Lung microvascular endothelial cell (primary cell): Measurements from ENCODE around the gene DENND1B. TPM values are rescaled to one million over a fixed set of nuclear protein-coding genes. Genes with fewer than 3 reads are reported as not detected.
"Not testable (repeated sequence)": the region's sequence is repeated elsewhere in the genome, so short reads cannot be mapped to it uniquely, and the experiment has no call there.

Source experiments
- DNase-seq, 2 donors: peaks; one replicate each; pipeline versions ENCODE4 v3.0.0 to v3.0.0-alpha.2; 2010; ENCODE audit warnings: low read depth in 2 of 2
- total RNA-seq: library from RNA; depleted of rRNA; stranded (reverse); fragments of >200 nt; gene quantifications from 2 replicates; pipeline ENCODE4 v1.2.1, GENCODE V29; 2014

Gene DENND1B
- total RNA-seq, 1 donor from 2014 or later = 2.8 TPM

DNA sequence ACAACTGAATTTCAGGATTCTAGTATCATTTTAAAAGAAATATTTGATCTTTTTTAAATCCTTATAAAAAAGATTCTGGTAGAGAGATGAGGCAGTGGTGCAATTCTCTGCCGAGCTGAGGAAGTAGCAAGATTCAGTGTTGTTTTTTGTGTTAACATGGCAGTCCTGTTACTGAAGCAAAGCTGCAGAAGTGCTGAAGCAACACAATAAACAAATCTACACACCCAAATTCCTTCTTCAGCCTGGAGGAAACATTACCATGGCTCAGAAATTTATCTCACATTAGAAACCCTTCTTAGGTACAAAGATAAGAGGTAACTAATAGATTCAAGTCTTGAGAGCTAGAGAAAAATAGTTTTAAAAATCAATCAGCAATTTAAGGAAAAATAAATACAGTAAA is 216.0 kb downstream of the DENND1B start:
- no peak for DNase-seq

DNA sequence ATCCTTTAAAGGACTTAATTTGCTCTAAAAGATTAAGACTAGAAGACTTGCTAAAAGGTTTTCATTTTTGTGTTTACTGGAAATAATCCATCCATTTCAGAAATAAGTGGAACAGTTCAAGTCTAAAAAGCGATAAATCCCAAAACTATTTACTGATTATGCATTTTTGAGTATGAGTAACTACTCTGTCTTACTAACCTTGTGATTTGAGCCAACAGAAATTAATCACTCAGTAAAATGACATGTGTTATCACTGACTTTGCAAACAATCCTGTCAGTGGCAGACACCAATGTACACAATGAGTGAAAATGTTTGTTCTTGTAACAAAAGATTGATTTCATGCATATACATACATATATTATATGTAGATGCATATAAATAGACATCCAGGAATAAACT is 218.0 kb downstream of the DENND1B start:
- DNase-seq = peak in 1 of 2 donors; percentile 40

DNA sequence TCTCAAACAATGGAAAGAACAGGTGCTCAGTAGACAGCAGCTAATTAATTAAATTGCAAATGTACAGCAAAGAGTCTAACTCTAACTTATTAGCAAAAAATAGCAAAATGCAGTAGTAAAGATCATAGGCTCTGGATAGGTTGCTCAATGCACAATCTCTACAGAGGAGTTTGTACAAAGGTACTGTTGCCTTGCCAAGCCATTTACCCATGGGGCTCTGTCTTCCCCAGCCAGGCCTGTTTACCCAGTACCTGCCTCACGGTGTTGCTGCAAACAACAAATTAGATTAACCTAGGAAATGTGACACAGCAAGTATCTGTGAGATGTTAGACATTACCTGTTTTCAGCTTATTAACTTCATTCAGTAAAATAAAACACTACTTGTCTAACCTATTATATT is 222.0 kb downstream of the DENND1B start:
- no peak for DNase-seq

DNA sequence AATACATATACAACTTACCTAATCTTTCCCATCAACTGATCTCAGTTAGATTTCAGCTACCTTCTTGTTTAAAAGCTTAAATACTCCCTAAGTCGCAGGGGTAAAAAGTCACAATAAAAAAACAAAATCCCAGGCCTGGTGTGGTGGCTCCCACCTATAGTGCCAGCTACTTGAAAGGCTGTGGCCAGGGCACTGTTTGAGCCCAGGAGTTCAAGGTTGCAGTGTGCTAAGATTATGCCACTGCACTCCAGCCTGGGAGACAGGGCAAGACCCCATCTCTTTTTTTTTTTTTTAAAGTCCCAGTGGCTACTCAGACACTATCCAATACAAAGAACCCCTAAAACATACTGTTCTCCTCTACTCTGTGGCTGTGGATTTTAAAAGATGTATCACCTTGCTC is 228.3 kb downstream of the DENND1B start:
- DNase-seq = no peak

DNA sequence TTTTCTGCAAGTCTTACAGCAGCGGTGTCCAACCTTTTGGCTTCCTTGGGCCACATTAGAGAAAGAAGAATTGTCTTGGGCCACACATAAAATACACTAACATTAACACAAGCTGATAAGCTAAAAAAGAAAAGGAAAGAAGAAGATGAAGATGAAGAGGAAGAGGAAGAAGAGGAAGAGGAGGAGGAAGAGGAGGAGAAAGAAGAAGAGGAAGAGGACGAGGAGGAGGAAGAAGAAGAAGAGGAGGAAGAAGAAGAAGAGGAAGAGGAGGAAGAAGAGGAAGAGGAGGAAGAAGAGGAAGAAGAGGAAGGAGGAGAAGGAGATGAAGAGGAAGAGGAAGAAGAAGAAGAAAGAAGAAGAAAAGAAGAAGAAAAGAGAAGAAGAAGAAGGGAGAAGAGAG is 230.7 kb downstream of the DENND1B start:
- DNase-seq = no peak

DNA sequence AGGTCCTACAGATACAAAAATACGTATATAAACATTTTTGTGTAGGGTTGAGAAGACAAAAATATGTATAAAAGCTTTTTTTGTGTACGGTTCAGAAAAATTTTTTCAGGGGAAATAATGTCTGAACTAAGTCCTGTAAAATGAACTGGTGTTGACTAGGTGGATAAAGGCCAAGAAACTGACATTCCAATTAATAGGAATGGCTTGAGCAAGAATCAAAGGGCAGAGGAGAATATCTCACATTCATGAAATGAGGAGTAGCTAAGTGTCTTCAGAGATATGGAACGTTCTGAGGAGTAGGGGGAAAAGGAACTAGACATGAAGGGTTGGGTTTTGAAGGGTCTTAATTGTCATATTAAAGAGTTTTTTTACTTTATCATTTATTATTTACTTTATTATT is 231.2 kb downstream of the DENND1B start:
- no peak for DNase-seq

DNA sequence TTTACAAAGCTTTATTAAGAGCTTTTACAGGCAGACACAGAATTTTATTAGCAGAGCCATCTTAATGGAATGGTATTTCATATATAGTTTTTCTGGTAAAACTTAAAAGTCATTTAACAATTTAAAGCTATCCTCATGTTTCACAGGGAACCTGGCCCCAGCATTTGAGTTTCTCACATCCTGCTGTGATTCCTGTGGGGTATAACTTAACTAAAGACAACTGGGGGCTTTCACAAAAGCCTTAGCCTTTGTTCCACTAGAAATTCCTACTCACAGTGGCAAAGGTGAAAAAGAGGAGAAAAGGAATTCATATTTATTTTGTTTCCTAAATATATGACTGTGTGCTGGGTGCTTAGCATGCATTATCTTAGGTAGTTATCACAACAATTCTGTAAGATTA is 233.9 kb downstream of the DENND1B start:
- DNase-seq = no peak

DNA sequence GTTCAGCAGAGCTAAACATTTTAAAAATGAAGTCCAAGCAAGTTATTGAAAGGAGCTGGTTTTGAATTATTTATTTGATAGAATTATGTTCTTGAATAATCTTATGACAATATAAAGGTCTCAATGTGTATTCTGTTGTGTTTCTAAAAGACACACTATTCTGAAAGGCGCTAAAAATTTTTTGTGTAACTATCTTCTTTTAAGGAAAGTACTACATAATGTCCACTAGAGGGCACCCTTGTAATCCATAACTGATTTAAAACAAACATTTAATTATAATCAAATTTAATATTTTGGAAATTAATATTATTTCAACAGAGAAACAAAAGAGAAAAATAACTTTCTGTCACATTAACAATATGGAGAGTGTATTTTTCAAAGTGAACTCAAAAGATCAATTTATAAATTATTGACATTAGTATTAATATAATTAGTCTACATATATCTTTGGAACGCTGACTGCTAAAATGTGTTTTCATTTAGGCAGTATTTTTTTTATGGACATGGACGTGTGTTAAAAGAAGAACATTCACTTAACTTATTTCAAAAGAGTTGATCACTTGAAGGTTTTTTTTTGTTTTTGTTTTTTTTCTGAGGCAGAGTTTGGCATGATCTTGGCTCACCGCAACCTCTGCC is 248.4 kb downstream of the DENND1B start:
- DNase-seq = peak; percentile 48 to 57

DNA sequence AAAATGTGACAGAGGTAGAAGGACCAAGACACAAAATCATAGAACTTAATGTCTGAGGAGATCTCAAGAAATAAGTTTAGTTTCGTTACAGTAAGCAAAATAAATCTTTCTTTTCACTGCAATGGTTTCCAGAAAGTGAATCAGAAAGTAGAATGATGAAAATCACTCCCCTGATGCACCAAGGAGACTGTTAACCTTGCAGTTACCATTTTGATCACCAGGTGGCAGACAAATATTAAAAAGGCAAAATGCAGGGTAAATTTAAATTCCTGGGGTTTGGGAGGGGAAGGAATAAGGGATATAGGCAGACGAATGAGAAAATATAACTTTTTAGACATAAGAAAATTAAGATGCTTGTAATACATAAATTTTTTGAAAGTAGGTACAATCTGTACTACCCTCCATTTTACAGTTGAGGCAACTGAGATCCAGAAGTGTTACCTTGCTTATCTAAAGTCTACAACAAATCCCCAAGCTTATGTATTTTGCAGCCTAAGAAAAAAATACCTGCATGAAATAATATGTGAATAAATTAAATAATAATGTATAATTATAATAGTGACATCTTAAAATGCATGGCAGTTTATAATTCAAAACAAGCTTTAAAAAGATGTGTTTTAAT is 254.1 kb downstream of the DENND1B start:
- peak; percentile 36 to 41 for DNase-seq

DNA sequence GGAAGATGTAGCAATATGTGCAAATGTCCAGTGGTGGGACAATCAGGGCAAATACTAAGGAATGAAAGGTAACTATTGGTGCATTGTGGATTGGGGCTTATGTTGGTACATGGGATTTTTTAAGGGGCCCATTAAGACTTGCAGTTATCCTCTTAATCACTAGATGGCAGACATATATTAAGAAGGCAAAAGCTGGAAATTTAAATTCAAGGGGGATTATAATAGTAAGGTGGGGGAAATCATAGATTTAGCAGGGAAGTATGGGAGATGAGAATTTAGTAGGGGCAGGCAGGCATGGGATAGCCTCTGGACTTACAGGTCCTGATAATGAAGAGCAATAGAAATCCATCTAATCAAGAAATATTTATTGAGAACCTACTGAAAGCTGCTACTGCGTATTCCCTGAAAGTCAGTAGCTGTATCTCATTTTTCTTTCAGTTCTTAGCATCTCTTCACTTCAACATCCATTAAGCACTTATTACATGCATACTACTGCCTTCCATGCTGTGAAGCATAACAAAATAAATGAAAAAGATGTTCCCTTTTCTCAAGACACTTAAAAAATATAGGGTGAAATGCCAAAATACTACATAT is 255.4 kb downstream of the DENND1B start:
- DNase-seq = peak; percentile 17 to 19

DNA sequence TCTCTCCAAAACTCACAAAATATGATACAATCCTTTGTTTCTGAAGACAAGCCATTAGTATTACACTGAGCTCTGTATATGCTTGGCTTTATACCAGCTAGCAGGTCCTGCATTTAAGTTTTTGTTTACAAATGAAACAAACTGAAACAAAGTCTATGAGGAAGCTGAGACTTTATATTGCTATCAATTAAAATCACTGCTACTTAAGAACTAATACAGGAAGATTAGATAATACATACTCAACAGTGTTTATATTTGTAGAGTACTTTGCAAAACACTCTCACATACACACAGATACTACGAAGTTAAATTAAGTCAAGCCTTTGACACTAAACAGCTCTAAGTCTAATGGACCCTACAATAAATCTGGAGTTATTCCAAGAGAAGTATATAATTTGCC is 259.9 kb downstream of the DENND1B start:
- DNase-seq = no peak

DNA sequence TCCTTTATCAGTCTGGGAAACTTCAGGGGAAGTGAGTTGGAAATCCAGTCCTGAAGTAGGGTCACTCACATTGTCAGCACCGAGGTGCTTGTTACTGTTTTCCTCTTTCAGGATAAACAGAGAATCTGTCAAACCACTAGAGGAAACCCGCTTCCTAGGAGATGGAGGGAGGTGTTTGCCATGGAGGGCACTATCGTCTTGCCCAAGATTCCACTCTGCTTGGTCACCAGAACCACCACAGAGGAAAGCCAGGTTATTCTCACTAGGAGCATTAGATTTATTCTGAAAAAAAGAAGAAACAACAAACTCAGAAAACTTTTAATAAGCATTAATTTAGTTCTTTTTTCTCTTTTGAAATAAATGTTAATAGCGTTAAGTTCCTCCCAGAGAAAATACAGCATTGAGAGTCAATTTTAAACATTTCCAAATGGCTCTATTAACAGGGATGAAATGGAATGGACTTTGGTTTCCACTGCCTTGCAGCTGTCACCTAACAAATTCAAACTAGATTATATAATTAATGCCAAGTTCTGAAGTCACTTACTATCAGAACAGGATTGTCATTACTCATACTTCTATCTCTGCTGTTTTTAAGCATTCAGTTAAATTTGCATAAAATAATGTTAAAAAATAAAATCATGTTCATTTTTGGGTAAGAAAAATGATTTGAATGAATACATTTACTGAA is 264.4 kb downstream of the DENND1B start:
- no peak for DNase-seq

DNA sequence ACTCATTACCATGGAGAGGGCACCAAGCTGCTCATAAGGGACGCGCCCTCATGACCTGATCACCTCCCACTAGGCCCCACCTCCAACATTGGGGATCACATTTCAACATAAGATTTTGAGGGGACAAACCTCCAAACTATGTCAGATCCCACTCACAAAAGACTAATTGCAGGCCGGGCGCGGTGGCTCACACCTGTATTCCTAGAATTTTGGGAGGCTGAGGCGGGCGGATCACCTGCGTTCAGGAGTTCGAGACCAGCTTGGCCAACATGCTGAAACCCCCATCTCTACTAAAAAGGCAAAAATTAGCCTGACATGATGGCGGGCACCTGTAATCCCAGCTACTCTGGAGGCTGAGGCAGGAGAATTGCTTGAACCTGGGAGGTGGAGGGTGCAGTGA is 278.6 kb downstream of the DENND1B start:
- no peak for DNase-seq

DNA sequence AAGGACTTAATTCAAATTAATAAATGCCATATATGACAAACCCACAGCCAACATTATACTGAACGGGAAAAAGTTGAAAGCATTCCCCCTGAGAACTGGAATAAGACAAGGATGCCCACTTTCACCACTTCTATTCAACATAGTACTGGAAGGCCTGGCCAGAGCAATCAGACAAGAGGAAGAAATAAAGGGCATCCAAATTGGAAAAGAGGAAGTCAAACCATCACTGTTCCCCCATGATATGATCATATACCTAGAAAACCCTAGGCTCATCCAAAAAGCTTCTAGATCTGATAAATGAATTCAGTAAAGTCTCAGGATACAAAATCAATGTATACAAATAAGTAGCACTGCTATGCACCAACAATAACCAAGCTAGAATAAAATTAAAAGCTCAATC is 283.8 kb downstream of the DENND1B start:
- DNase-seq = not testable (repeated sequence)

DNA sequence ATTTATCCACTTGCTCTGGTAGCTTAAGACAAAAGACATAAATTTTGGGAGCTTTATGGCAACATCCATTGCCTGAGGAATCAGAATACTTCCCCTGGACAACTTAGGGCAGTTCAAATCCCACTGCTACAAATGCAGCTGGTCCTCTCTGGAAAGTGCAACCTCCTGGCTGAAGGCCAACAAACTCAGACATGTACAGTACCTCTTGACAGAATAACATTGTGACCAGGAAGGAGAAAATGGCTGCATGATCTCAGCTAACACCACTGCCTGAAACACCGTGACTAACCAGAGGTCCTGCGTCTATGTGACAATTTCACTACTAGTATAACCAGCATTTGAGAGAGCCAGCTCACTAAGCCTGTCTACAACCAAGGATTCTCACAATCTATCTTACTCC is 288.3 kb downstream of the DENND1B start:
- peak; percentile 48 to 58 for DNase-seq

DNA sequence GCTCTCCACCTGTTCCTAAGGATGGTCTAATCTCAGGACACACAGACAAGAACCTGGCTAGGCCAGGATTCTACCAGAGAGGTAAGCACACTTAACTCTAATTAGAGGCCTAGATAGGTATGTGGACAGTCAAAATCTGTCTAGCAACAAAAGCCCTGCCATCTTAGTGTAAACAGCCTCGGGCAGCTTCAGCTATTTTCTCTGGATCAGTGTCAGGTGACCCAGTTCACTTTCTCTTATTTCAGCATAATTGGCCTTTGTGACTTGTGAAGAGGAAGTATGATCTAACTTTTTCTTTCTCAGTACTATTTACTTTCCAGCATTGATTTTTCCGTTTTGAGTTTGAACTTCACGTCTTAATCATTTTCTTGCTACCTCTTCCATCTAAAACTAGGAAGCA is 289.5 kb downstream of the DENND1B start:
- DNase-seq = peak in 1 of 2 donors; percentile 3

DNA sequence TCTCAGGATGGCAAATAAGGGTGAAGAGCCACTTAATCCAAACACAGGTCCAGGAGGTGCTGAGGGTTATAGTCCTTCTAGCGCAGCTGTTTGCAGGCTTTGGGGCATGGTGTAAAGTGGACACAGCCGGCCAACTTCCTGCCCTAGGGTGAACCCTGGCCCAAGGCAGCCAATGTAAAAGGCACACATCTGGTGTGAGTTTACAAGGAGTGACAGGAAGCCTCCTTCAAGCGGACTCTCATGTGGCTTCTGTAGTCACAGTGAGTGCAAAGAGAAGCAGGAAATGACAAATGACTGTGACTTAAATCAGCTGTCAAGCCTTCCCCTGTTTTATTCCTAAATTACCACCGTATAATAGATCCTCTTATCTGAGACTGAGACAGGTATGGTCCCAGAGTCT is 294.2 kb downstream of the DENND1B start:
- peak in 1 of 2 donors; percentile 31 for DNase-seq

DNA sequence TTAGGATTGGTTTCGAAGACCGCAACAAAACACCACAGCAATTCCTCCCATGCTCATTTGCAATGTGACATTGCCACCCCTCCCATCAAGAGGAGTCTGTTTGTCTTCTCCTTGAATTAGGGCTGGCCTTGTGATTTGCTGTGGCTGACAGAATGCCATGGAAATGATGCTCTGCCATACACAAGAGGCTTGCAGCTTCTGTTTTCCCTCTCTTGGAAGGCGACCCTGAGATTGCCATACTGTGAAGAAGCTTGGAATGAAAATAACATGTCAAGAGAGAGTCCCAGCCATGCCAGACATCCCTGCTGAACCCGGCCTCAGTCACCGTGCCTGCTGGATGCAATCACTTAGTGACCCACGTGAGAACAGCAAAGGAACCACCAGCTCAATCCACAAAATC is 294.8 kb downstream of the DENND1B start:
- no peak for DNase-seq

DNA sequence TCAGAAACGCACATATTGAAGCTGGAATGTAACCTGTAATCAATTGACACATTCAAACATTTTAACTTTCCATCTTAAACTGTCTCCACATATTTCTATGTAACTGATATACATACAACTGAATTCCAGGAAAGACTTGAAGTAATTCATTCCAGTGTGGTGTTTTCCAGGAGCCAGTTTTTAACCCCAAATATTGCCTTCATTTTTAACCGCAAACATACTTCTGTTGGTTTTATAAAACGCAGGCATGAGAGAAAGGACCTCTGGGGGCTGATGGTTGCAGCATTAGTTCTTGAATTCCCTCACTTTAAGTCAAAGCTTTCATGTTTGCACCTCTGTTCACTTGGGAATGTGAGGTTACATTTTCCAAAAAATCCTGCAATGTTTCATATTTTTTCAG is 303.1 kb downstream of the DENND1B start:
- no peak for DNase-seq

DNA sequence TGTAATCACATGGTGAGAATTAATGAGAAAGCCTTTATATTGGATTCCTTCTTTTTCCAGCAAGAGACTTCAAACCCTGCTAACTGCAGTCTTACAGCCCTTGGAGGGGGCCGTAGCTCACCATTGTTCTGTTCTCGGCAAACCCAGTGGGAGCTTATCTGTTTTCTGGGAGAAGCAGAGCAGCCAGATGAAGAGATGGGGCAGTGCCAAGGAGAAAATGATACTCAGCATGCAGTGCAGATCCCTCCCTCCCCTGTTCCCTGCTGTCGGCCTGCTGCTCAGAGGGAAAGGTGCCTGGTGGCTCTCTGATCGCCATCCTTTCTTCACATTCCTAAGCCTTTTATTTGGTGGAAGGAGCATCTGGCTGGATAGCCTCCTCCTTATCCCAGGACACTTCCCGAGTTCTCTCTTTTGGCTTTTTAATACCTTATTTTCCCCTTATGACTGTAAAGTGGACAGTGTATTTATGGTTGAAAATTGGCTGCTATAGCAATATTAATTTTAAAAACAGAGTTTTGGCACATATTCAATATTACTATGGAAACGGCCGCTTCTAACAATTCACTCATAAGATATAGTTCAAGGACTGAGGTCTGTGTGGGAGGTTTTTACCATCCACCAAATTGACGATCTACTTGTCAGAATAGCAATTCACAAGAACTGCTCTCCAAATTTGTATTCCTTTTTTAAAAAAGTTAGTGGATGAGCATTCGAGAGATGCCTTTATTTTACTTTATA is 303.9 kb downstream of the DENND1B start:
- no peak for DNase-seq

DNA sequence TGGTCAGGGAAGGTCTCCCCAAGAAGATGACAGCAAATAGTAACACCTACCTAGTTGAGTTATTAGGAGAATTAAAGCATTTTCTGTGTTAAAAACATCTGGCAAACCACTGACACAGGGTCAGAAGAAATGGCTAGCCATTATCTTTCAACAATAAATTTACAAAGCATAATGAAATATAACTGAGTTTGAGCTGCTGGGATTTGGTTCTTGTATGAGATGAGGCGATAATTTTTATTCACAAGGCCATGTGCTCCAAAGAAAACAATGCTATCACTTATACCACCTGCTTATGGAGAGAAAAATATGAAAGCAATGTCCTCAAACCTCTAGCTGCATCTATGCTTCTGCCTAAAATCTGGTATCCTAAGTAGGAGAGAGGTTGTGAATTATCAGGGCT is 304.9 kb downstream of the DENND1B start:
- no peak for DNase-seq

DNA sequence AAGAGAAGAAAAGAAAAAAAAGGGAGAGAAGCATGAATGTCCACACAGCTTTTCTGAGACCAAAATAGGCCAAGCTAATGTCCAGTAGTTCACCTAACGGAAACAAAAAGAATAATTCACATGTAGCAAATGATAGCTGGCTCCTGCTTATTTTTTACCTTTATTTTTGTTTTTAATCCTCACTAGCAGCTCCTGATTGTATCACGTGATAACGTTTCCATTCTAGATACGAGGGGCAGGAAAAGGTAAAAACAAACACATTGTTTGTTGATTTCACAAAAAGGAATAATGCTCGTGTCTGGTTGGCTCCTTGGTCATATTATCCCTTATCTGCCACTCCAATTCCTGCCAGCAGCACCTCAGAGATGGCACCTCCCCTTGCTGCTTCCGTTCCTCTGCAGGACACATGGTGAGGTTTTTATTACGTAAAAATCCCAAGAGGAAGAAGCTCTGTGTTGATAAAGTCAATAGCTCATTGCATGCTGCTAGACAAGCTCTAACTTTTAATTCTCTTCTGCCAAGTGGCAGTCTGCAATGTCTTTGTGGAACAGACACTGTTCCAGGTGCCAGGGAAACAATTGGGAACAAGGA is 305.6 kb downstream of the DENND1B start:
- no peak for DNase-seq
